Endometrial microvascular endothelial cells (primary cell): ENCODE measurements around the gene CCDC182. TPM values are rescaled to one million over a fixed set of nuclear protein-coding genes. Genes with fewer than 3 reads are reported as not detected.

Experiments used
- in situ Hi-C: cut with HindIII; loops from 2 replicates; pipeline ENCODE4 v1.10.0; 2017; ENCODE audit warnings: low sequenced_read_pairs, low pct_unique_long_range_greater_than_20kb; ENCODE audit errors: inconsistent ontology term
- total RNA-seq: library from RNA; depleted of rRNA; stranded (reverse); fragments of >200 nt; gene quantifications from one replicate; pipeline ENCODE4 v1.2.3, GENCODE V29; 2015; ENCODE audit errors: inconsistent ontology term

The CCDC182 gene
- total RNA-seq, 1 donor from 2014 or later = not detected

DNA sequence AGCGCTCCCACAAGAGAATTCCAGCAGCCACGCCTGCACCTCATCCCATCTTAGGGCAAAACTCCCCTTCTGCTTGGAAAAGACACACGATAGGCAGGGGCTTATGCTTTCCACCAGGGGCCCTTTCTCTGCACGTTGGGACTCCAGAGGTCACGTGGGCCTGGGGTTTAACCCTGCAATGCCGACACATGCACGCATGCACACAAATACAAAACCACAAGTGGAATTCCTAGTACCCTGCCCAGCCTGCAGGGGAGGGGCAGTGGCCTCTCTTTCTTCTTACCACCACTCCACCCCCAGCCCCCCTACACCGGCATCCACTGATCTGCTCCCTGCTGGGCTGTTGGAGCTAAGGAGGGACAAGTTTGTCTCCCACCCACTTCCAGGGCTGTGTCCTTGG, 16.8 kb upstream of the CCDC182 start:
- in situ Hi-C loops = no loop called here

DNA sequence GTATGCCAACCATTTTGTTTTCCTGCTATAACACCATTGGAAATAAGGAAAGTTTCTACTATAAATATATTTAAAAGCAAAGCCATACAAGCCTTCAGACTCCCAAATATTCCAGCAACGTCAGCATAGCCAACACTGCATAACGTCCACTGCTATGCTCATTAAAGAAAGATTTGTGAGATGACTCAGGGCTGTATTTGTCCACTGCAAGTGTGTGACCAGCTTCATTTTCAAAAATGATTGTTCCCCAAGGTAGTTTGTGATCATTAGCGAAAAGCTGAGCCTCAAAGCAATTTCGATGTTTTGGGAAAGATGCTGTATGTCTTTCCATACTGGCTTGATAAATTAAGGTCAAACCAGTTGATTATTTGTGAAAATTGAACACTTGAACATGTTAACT, 14.9 kb upstream of the CCDC182 start:
- in situ Hi-C loops = no loop called here

DNA sequence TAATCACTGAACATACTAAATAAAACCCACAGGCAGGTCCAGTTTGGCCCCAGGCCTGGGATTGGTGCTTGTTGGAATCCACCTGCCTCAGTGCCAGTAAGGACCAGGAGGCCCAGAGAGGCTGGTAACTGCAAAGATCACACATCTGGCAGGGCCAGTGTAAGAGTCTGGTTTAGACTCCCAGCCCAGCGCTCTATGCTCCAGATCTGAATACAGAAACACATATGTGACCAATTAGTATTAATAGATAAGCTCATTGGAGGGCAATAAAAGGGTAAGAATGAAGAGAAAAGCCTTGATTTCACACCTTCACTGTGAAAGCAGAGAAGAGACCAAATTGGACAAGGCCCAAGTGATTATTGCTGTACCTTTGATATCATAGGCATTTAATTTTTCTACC, 13.6 kb upstream of the CCDC182 start:
- in situ Hi-C loops = no loop called here

DNA sequence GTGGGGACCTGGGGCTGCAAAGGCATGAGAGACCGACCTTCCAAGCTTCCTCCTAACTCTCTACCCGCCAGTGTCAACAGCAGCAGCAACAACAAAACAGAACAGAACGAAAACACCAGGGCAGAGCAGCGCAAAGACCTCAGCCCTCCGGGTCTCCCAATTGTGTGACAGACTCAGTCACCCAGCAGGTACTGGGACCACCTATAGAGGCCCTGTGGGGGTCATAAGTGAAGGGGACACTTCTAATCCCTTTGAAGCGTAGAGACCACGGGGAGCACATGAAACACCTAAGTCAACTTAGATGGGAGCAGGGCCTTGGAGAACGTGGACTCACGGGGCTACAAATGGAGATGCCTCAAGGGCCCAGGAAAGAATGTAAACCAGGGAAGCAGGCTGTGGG, 12.6 kb upstream of the CCDC182 start:
- in situ Hi-C loops = no loop called here

DNA sequence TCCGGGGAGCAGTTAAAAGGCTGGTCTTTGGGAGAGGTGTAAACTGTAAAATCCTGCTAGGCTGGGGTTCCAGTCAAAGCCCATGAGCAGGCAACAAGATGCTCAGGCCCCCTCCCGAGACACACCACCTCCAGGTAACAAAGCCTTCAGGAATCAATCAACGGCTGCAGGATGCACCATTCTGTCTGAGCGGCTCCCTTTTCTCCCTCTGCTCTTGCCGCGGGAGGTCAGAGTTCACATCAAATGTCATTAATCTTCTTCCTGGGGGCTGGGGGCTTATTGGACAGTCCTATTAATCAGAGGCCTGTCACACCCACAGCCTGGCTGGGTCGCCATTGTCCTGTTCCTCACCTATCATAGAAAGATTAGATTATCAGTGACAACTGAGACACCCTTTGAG, 11.9 kb upstream of the CCDC182 start:
- in situ Hi-C loops = no loop called here

DNA sequence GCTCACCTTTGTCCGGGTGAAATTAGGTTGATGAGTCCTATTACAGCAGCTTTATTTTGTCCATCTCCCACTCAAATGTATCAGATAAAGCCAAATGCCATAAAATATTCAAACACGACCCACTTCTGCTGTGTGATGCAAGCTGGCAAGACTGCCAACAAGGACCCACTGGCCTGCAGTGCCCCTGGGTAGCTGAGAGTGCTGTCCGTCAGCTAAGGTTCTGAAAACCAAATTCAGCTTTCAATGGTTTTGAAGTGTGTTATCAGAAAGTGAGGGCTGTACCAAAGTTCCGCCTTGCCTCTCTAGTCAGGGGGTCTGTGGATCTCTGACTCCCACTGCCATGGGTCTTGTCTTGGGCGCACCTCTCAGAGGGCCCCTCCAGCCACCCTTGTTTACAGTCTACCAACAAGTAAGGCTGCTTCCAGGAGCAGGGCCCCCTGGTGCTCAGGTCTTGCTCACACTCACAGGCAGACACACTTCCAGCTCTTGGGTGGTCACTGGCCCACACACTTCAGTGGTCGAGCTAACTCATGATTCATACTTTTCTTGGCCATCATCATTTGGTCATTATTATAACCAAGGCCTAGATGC, 10.5 kb upstream of the CCDC182 start:
- in situ Hi-C loops = no loop called here

DNA sequence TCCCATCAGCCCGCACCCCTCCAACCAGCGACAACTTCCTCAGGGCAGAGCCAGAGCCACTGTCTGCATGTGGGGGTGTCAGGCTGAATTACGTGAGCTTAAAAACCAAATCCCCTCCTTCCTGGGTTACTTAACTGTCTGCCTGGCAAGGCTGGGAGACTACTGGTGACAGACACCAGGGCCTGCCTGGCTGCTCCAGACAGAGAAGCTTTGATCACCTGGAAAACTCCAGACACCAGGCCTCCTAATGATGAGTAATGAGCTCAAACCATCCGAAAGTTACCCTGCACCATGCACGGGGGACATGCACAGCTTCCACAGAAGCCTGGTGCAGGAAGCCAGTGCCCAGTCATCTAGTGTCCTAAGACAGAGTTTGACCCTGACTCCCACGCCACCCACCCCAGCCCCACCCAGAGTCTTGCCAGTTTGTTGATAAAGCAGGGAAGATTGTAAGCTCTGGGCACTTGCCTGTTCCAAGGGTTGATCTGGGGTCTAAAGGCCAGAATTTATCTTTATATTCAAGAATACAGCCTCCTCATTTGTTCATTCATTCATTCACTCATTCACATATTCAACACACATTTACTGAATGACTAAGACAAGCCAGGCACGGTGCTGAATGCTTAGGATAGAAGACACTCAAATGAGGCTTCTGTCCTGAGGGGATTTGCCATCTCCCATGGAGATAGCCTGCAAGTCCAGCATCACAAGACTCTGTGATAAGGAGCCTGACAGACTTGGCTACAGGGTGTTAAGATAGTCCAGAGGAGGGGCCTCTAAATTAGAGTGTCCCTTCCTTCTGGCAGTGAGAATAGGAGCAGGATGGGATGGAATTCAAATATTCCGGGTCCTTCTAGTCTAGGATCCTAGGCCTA, 7.2 kb upstream of the CCDC182 start:
- in situ Hi-C loops = no loop called here

DNA sequence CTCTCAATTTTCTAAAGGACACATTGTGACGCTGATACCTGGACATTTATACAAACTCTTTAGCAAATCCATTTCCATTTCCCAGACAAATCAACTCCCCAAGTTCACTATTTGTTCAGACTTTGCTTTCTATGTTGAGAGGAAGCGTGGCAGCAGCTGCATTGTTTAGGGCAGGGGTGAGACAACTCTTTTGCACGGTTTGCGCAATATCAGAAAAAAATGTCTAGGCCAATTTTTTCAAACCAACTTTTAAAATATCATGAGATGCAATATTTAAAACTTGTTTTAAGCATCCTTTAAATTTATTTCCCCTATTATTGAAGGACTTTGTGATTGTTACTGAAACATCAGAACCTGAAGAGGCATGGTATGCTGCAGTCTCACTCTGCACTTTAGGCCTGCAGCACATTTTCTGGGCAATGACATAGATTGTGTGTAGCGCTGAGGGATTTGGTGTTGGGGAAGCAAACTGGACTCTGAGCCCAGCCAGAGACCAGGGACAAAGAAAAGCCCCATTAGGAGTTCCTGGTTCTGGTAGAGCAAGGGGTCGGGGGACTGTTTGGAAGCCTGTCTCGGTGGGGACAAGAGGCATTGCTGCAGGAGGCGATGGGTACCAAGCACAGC, 6.4 kb upstream of the CCDC182 start:
- in situ Hi-C loops = no loop called here

DNA sequence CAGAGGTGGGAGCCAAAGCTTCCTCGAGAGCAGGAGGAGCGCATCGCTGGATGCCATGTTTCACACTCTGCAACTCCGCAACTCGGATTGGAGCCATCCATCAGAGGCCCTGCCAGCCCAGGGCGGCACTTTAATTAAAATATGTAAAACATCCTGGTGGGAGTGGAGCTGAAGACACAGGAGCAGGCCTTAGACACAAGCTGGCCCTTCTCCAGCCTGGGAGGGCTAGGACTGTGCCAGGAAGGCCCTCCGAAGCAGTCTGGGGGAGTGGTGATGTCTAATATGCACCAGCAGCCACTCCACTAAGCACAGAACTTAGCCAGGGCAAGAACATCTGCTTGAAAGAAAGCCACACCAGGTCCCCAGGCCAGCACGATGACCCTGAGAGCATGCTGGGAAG, 5.8 kb upstream of the CCDC182 start:
- in situ Hi-C loops = no loop called here

DNA sequence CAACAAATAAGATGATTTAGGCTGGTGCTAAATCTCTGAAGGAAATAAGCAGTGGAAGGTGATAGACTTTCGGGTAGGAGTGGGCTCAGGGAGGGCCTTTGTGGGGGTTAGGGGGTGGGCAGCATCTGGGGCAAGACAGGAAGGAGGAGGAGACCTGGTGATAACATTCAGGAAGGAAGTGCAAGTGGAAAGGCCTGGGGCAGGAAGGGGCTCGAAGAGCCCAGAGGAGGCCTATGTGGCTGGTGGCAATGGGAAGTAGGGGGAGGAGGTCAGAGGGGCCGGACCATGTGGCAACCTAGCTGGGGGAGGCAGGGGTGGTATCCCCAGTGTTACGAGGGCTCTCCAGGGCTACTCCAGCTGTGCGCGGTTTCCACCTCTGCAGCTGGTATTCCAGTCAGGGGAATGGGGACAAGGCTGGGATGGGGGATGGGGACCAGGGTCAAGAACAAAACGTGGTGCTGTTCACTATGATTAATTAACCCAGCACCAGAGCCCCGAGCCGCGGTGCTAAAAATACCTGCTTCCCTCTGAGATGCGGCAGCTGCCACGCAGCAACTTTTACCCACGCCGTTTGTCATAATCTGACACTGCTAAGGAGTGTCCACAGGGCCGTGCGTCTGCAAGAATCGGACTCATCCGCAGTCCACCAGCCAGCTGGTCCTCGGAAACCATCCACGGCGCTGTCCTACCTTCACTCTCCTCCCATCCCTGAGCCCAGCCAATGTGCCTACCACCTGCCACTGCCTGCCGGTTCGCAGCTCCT, 5.2 kb upstream of the CCDC182 start:
- in situ Hi-C loops = no loop called here

DNA sequence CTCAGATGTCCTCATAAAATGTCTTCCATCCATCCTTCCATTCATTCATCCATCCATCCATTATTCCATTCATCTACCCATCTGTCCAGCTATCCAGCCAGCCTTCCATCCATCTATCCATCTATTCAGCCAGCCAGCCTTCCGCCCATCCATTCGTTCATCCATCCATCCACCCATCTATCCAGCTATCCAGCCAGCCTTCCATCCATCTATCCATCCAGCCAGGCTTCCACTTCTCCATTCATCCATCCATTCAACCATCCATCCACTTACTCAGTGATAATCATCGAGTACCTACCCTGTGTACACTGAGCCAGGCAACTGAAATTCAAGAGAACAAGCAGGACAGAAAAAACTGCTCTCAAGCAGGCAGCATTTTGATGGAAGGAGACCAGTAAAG, 4.6 kb upstream of the CCDC182 start:
- in situ Hi-C loops = no loop called here

DNA sequence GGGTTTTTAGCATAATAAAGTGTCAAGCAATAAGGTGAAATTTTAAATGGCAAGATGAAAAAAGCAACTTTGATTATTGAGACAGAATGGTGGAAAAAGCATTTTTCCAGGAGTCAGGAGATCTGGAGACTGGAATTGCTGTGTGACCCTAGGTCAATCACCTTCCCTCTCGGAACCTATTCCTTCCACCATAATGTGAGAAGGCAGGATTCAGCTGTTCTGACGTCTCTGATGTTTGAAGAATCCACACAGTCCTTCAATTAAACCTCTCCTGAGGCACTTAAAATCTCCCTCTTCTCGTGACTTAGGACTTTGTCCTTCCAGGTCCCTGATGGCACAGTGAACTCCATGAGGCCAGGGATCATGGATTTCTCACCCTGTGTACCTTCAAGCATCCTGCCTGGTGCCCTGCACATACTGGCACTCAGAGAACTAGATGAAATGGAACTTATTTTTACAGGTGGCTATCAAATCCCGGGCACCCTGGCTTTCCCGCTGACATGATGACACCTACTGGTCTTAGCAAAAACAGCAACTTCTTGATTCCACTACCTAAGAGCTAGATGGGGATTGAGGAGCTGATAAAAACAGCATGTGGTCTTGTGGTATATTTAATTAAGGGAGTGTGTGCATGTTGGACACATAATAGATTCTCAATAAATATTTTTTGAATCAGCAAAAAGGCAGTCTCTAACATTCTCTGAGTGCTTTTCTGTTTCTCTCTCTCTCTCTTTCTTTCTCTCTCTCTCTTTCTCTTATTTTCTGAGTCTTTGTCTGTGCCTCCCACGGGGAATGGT, 2.3 kb upstream of the CCDC182 start:
- in situ Hi-C loops = no loop called here

DNA sequence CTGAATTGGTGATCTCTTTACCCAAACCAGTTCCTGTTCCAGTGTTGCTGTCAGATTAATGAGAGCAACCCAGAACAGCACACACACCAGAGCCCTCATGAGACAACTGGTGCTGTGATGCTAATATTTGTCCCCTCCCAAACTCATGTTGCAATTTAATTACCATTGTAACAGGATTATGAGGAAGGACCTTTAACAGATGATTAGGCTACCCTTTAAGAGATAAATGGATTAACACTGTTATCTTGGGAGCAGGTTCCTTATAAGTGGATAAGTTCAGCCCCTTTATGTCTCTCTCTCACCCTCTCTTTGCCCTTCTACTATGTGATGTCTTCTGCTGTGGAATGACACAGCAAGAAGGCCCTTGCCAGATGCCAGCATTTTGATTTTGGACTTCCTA, 1.1 kb upstream of the CCDC182 start:
- in situ Hi-C loops = no loop called here

DNA sequence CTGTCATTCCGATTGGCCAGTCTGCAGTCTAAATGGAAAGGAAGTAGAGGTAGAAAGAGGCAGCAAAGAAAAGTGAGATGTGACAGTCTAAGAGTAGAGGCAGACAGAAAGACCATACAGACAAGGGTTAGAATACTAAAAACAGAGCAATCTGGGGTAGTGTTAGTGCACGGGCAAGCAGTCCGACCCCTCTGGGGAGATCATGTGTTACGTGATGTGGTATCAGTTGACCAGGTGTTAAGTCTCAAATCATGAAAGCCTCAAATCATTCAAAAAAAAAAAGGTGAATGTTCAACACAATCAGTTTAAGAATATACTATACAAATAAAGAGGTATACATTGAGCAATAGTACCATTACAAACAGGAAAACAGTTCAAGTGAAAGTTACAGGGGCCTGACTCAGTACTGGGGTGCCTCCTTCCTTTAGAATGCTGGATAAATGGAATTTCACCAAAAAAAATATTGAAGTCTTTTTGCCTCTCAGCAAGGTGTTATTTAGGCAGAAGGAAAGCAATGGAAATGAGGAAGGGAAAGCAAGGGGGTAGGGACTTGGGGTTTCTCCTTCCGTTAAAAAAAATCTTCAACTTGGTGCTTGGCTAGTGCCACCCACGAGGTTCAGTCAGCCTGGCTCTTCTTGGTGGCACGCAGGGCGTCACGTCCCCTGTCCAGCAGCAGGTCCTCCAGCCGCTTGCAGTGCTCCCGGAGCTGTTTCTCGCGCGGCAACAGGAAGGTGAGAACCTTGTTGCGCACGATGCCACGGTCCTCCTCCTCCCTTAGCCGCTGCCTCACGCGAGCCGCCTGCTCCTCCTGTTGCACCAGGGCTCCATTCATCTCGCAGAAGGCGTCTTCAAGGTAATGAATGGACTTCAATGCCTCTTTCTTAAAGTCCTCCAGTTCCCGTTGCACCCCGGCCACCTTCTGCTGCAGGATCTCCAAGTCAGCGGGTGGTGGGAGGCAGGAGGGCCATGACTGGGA, 616 bp downstream of the CCDC182 start:
- in situ Hi-C loops = no loop called here

DNA sequence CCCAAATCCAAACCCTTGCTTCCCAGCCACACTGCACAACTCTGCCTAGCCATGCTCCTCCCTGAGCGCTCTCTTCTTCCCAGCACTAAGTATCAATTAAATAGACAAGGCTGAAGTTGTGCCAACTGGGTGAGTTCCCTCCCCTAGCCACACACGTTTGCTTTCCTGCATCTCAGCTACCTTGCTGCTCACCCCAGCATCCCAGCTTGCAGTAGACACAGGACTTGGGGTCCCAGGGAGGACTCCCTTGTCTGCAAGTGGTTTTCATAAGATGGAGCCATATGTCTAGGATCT, 4.9 kb downstream of the CCDC182 start:
- in situ Hi-C loops = no loop called here

DNA sequence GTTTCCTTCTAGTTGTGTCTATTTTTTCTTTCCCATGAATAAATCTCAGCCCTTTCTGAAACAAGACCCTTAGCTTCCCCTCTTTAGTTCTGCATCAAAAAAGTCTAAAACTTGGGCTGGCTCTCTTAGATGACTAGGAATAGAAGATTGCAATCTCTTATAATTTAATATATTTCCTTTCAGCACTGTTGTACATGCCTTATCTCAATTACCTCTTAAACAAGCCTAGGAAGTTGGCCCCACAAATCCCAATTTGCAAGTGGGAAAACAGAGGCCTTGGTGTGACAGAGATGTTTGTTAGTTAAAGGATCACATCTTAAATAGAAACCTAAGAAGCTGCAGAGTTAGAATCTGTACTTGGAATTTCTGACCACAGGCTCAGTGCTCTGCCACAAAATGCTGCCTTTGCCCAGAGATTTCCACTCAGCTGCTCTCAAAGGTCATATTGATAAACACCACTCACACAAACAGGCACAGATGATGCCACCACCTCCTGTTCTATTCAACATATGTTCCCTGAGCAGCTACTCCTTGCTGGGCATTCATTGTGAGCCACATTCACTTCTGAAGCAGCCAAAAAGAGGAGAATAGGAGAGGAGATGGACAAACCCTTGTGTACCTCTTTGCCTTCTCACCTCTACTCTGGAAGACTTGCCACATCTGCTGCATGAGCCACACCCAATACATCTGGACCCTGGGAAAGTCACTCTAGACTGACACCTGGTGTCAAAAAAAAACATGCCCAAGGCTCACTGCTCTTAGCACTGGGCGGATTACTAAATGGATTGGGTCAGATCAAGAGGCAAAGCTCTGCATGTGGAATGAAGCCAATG, 5.5 kb downstream of the CCDC182 start:
- in situ Hi-C loops = no loop called here

DNA sequence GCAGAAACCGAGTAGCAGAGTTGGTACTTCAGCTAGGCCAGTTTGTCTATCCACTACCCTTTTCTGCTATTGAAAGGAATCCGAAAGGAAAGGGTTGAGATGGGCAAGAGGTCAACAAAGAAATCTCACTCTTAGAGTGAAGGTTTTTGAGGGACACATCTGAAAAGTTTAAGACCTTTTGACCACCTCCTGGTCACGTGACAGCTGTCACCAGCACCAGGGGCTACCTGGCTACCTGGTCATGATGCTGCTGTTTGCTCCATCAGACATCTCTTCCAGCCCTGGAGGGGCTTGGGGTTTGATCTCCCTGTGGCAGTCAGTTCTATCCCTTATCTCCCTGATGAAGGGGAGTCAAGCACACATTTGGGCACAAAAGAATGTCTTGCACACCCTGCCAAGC, 7.6 kb downstream of the CCDC182 start:
- in situ Hi-C loops = no loop called here
